NCI-H1694 (cell line): Measurements from ENCODE around the gene CHD5.

Source experiments
- DNase-seq: peaks from one replicate; lab custom pipeline; 2025; lab: John Stamatoyannopoulos, UW

Gene CHD5

DNA sequence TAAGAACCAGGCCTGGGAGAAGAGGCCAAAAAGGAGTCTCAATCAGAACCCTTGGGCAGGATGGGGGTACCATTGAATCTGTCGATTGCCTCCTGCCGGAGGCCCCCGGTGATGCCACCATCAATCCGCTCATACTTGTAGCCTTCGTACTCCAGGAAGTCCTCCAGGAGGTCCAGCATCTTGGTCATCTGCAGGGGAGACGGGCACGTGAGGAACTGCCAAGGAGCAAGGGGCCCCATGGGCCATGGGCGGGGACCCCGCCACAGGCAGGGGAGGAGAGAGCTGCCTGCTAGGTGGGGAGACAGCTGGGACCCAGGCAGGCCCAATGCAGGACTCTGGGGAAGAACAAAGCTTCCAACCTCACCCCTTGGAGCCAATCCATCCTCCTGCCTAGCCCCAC, 48.6 kb downstream of the CHD5 start:
- DNase-seq = no peak

DNA sequence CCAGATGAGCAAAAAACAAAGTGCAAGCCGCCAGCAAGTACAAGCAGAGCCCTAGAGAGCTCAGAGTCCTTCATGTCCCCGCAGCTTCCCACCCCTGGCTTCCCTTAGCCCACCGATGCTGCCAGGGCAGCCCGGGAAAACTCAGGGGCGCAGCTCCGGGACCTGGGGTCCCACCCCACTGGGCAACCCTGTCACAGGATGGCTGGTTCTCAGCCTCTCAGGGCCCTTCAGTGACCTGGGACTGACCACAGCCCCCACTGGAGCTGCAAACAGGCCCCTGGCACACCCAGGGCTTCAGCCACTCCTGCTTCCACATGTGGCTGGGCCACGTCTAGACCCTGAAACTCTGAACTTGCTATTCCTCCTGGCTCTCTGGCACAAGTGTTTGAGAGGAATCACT, 49.5 kb downstream of the CHD5 start:
- DNase-seq = no peak

DNA sequence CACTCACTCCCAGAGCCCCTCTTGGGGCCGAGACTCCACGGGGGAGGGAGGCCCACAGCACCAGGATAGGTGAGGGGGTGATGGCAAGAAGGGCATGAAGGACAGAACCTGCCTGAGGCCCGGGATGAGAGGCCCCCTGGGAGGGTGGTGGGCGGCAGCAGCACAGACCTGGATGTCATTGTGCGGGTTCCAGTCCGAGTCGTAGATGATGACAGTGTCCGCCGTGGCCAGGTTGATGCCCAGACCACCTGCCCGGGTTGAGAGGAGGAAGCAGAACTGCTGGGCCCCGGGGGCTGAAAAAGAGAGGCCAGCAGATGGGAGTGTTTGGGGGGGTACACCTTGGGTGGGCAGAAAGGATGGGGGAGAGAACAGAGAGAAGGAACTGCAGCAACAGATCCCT, 50.1 kb downstream of the CHD5 start:
- DNase-seq = no peak

DNA sequence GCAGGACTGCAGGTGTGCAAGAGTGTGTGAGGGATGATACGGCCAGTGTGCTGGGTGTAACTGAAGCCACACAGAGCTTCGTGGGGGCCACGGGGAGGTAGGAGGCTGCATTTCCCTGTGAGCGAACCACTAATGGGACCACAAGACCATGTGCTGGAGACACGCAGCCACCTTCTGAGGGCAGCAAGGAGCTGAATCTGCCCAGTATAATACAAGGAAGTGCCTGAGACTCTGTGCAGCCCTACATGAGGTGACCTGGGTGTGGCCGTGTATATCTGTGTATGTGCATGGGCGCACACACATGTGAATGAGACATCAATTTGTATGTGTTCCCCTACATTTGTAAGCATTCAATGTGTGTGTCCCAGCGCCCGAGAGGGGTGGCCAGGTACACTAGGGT, 50.8 kb downstream of the CHD5 start:
- DNase-seq = no peak

DNA sequence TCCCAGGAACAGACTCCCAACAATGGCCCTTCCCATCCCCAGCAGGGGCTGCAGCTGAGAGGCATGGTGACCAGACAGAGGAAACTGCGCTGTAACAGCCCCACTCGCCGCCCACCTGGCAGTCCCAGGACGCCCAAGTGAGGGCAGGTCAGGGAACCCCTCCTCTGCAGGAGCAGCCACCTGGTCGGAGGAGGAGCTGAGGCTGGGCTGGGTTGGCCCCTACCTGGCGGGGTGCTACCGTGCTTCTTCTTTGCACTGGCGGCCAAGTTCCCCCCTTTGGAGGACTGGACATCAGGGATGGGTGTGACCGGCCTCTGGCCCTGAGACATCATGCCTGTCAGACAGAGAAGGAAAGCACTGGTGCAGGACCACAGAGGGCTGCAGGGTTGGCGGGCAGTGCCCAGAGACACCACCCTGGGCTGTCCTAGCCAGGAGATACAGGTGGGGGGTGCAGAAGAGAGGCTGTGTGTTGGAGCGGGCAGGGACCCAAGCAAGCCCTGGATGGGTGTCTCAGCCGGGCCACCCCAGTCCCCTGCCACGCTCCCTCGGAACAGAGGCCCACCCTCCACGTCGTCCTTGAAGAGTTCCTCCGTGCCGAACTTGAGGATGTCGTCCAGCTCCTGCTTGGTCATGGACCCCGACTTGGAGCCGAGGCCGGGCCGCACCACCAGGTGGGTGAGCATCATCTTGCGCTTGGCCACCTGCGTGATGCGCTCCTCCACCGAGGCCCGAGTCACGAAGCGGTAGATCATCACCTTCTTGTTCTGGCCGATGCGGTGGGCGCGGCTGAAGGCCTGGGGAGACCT, 51.6 kb downstream of the CHD5 start:
- DNase-seq = no peak

DNA sequence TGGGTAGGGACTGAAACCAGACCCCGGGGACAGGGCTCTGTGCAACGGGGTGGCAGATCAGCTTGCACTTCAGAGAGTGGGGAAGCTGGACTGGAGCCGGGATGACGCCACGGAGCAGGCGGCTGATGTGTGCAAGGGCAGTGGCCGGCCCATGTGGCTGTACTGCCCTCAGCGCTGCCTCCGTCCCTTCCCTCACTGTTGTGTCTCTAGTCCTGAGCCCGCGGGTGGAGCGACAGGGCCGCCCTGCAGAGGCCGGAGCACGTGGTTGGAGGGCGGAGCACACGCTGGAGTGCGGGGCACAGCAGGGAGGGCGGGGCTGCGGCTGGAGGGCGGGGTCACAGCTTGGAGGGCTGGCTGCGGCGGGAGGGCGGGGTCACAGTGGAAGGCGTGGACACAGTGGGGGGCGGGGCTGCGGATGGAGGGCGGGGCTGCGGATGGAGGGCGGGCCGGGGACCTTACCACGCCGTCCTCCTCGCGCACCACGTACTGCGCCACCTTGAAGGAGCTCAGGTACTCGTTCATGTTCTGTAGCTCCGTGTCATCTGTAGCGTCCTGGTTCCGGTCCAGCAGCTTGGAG, 52.4 kb downstream of the CHD5 start:
- DNase-seq = no peak

DNA sequence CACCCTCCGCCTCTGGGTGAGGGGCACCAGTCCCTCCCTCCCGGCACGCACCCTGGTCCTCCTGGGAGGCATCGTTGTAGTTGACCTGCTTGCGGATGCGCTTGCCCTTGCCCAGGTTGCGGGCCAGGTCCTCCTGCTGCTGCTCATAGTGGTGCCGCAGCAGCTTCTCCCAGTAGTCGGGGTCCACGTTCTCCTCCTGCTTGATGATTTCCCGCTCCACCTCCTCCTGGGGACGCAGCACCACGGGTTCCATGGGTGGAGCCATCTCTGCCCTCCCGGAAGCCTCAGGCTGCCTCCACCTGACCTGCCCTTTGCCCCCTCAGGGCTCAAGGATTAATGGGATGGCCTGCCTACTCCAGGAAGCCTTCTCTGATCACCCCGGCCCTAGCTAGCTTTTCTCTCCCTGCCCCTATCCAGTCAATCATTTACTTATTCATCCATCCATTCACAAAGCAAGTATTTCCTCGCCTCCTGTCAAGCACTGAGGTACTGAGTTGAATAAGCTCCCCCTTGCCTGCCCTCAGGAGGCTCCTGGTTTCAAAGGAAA, 53.5 kb downstream of the CHD5 start:
- DNase-seq = no peak

DNA sequence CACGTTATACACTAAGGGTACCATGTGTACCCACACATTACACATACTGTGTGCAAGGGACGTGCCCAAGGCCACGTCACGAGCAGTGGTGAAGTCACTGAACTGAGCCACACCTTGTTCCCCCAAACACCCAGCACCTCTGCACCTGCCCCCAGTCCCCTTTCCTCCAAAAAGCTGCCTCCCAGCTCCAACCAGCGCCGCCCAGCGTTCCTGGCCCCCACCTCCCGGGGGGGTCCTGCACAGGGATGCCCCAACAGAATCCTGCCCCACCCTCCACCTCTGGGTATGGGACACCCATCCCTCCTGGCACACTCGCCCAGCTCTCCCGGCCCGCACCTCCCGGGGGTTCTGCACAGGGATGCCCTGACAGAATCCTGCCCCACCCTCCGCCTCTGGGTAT, 54.1 kb downstream of the CHD5 start:
- no peak for DNase-seq

DNA sequence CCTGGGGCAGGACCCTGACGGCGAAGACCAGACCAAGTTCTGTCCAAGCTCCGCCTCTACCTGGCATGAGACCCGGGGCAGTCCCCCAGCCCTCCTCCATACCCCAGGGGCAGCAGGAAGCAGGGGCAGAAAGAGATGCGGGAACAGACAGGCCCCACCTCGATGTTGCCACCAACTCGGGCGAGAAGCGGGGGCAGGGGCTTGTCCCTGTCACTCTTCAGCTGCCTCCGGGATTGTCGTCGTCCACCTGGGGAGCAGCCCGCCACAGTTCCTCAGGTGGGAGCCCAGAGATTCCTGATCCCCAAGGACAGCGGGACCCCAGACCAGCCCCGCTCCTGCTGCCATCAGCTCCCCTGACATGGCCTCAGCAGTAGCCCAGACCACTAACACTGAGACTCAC, 54.8 kb downstream of the CHD5 start:
- no peak for DNase-seq

DNA sequence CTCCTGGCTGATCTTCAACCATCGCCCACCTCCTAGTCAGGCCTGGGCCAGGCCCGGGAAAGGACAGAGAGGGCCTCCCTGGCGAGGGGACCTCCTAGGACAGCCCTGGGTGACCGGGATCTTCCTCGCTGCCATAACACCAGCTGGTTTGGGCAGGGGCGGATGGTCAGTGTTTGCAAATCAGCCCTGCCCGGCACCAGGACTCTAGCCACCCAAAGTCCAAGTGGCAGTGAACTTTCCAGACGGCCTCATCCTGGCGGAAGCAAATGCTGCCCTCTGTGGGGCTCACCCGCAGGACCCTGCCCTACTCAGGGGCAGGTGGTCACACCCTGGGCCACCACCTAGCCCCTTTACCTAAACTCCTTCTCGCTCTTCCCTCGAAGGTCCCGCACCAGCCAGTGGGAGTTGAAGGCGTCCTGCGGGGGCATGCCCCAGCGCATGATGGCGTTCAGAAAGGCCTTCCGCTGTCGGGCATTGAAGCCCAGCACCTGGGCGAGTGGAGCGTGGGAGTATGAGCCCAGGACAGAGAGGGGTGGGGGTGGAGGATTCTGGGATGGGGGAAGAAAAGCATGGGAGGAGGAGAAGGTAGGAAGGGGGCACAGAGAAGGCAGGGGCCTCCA, 55.3 kb downstream of the CHD5 start:
- no peak for DNase-seq

DNA sequence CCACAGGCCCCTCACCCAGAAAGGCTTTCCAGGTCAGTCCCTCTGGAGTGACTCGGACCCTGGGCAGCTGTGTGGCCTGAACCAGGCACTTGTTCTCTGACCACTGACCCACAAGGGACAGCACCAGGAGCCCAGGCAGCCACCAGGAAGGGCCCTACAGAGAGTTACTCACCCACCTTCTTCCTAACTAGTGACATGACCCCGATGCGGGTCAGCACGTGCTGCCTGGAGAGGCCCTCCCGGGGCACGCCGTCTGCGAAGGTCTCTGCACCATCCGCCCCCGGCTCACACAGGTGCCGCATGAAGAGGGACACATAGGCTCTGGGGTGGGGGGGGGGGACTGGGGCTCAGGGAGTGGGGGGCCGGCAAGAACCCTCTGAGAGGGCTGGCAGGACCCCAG, 55.8 kb downstream of the CHD5 start:
- DNase-seq = no peak

DNA sequence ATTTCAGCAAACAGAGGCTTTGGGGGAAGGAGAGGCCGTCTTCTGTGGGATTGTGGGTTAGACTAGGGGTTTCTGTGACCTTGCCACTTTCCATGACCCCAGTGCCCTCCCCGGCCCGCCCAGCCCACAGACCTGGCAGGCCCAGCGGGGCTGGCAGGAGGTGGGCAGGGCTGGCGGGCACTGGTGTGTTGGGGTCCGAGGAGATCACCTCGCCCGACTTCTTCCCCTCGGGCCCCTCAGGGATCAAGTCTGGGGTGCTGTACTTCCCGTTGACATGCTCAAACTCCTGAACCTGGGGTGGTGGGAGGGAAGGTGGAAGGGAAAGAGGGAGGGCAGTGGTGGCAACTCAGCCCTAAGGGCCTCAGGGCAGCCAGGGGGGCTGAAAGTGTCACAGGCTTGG, 56.3 kb downstream of the CHD5 start:
- DNase-seq = no peak

DNA sequence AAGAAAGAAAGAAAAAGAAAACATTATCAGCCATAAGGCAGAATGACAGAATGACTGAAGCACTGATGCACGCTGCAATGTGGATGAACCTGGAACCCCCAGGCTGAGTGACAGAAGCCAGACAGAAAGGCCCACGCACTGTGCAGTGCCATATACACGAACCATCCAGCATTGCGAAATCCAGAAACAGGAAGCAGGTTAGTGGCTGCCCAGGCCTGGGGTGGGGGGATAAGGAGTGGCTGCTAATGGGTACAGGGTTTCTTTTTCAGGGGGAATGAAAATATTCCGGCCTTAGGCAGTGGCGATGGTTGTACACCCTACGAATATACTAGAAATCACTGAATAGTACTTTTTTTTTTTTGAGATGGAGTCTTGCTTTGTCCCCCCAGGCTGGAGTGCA, 57.0 kb downstream of the CHD5 start:
- DNase-seq = no peak

DNA sequence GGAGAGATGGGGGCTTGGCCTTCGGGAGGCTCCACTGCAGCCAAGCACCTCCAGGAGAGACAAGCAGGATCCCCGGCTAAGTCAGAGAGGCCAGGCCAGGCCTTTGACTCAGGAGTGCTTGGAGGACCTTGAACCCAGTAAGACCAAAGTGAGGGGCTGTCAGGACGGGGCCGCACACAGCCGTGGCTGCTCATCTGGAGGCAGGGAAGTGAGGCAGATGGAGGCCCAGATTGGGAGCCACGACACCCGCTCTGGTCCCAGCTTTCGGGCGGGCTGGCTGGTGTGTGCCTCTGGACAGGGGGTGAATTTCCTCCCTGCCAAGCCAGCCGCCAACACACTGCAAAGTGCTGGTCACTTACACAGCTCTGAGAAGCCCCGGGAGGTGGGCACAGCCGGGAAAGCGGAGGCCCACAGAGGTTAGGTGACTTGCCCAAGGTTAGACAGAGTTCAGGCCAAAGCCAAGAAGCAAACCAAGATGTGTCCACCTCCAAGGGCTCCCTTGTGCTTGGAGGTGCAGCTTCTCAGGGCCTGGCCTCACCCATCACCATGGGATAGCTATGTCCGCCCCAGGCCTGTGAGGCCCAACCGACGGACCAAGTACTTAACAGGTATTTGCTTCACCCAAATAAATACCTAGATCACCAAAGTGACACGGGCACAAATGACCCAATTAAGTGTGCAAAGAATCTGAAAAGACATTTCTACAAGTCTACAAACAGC, 58.3 kb downstream of the CHD5 start:
- DNase-seq = no peak

DNA sequence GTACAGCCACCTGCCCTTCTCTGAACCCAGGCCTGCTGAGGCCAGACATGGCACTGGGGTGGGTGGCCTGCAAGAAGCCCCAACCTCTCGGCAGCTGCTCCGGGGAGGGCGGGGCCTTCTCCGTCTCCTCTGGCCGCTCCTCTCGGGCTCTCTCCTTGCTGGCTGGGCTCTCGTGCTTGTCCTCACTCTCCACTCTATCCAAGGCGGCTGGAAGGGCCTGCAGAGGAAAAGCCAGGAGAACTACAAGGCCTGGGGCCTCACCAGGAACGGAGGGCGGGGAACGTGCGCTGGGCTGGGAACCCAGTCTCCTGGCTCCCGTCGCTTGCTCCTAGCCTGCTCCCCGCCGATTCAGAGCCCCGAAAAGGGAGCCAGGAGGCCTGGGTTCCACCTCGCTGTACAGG, 59.1 kb downstream of the CHD5 start:
- DNase-seq = no peak

DNA sequence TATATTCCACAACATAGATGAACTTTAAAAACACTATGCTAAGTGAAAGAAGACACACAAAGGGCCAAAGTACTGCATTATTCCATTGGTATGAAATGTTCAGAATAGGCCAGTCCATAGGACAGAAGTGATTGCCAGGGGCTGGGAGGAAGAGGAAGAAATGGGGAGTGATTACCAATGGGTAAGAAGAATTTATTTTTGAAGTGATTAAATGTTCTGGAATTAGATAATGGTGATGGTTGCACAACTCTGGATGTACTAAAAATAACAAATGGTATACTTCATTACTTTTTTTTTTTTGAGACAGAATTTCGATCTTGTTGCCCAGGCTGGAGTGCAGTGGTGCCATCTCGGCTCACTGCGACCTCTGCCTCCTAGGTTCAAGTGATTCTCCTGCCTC, 61.7 kb downstream of the CHD5 start:
- no peak for DNase-seq

DNA sequence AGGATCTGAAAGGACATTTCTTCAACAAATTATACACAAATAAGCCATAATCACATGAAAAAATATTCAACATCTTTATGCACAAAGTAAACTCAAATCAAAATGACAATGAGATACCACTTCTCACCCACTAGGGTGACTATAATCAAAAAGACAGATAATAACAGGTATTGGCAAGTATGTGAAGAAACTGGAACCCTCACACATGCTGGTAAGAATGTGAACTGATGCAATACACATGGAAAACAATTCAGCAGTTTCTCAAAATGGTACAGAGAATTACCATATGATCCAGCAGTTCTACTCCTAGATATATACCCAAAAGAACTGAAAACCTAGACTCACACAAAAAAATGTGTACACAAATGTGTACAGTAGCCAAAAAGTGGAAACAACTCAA, 62.5 kb downstream of the CHD5 start:
- no peak for DNase-seq

DNA sequence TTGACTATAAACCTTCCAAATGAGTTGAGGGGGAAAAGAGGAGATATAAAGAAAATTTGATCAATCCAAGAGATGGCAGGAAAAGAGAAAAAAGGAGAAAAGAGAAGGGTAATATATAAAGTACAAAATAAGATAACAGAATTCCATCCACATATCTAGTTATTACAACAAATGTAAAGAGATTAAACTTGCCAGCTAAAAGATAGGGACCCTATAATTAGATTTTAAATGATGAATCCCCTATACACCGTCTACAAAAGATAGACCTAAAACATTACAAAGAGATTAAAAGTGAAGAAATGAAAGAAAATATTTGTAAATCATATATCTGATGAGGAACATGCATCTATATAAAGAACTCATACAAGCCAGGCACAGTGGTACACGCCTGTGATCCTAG, 63.1 kb downstream of the CHD5 start:
- DNase-seq = no peak

DNA sequence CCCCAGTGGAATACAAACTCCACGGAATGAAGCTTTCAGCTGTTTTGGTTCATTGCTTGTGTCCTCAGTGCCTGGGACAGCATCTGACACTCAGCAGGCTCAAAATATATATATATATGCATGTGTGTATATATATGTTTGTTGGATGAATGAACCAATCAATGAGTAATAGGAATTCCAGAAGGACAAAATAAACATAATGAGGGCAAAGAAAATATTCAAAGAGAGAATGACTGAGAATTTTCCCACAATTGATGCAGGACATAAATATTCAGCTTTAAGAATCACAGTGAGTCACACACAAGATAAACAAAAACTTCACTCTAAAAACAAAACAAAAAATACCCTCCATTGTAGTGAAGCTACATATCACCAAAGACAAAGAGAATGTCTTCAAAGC, 64.0 kb downstream of the CHD5 start:
- no peak for DNase-seq

DNA sequence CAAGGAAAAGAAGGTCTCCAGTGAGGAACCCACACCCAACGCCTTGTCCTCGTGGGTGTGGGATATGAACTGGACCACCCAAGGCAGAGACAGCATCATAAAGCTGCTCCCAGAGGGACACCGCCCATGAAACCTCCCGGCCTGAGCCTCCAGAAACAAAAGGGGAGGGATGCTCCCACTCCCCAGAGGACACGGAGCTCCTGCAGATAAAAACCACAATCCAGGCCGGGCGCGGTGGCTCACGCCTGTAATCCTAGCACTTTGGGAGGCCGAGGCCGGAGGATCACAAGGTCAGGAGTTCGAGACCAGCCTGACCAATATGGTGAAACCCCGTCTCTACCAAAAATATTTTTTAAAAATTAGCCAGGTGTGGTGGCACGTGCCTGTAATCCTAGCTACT, 66.4 kb downstream of the CHD5 start:
- DNase-seq = no peak

DNA sequence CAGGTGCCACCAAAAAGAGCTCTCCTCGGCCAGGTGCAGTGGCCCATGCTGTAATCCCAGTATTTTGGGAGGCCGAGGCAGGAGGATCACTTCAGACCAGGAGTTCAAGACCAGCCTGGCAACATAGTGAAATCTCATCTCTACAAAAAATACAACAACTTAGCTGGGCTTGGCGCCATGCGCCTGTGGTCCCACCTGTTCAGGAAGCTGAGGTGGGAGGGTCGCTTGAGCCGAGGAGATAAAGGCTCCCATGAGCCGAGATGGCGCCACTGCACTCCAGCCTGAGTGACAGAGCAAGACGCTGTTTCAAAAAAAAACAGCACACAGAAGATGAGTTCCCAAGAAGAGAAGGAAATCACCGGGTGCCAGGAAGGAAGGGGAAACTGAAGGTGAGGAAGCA, 67.0 kb downstream of the CHD5 start:
- DNase-seq = no peak

DNA sequence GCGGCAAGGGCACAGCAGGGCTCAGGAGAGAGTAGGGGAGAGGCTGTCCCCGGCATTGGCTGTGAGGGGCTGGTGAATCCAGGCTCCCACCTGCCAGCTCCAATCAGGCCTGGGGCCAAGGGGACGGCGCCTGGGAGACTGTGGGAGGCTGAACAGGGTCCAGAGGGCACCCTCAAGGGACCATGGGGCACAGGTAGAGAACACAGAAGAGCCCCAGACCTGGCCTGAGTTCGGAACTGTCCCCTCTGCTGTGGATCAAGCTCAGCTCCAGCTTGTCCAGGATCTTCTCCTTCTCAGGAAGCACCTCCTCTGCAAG, 67.5 kb downstream of the CHD5 start:
- no peak for DNase-seq
